GM12878 (cell line): ENCODE results near the gene COPG2. TPM values are rescaled to one million over a fixed set of nuclear protein-coding genes. Genes with fewer than 3 reads are reported as not detected.

ENCODE experiments used
- ATAC-seq: fragments of 200-7000 bp; cut with Tn5 transposase; 3 replicates; pipeline ENCODE4 v1.9.1; 2020; ENCODE audit warnings: mild to moderate bottlenecking, moderate library complexity
- BruUV-seq: library from RNA; stranded (reverse); fragments of 400-500 nt; replicated peaks from 2 replicates; lab custom pipeline; 2021; lab: Mats Ljungman, UMichigan
- CTCF ChIA-PET: fragments of 300-600 bp; sonication (Branson Sonifier 250); formaldehyde crosslinking; extraction: SDS; loops from one replicate; lab custom pipeline; 2021; ENCODE audit warnings: inconsistent platforms; lab: Yijun Ruan, JAX
- POLR2A ChIA-PET: fragments of 350-600 bp; formaldehyde crosslinking; extraction: SDS; loops from one replicate; lab custom pipeline; 2021; ENCODE audit warnings: inconsistent platforms; lab: Charles Lee
- RAD21 ChIA-PET: fragments of 300-600 bp; sonication (Branson Sonifier 250); formaldehyde crosslinking; loops from one replicate; lab custom pipeline; 2023; ENCODE audit warnings: antibody characterized with exemption; ENCODE audit not compliant: unreplicated experiment; lab: Charles Lee
- SMC1A ChIA-PET: fragments of 300-600 bp; sonication (Branson Sonifier 250); formaldehyde crosslinking; loops from one replicate; lab custom pipeline; 2023; ENCODE audit not compliant: unreplicated experiment, uncharacterized antibody; lab: Charles Lee
- DNase-seq: peaks from one replicate; pipeline ENCODE4 v3.0.0-alpha.2; 2011; ENCODE audit warnings: low read depth, low spot score
- FAIRE-seq: peaks from 3 replicates; lab custom pipeline; 2011; peaks lifted over from hg19 to GRCh38; lab: Jason Lieb, UNC
- H2AFZ ChIP-seq: 2 replicates; pipeline ENCODE4 v1.6.0; 2011; ENCODE audit warnings: low read depth, low read length, control low read depth; ENCODE audit not compliant: control insufficient read depth
- H3K27ac ChIP-seq: 2 replicates; pipeline ENCODE4 v1.5.1; 2011; ENCODE audit warnings: control low read depth; ENCODE audit not compliant: control insufficient read depth, insufficient read depth
- H3K27me3 ChIP-seq, 2 experiments: replicated peaks in 1 of 2; 2 replicates each; pipeline versions ENCODE4 v1.6.0 to v1.6.1; 2011; ENCODE audit warnings: low read length in 1 of 2; ENCODE audit not compliant: control insufficient read depth in 2 of 2, insufficient read depth in 2 of 2
- H3K36me3 ChIP-seq, 2 experiments: 2 replicates each; pipeline ENCODE4 v1.5.1; 2011; ENCODE audit warnings: low read length in 1 of 2; ENCODE audit not compliant: control insufficient read depth in 2 of 2, insufficient read depth in 2 of 2
- H3K4me1 ChIP-seq: 2 replicates; pipeline ENCODE4 v1.6.1; 2011; ENCODE audit warnings: mild to moderate bottlenecking, low read length, moderate library complexity, mixed read lengths; ENCODE audit not compliant: control insufficient read depth, insufficient read depth
- H3K4me2 ChIP-seq: 2 replicates; pipeline ENCODE4 v1.6.0; 2011; ENCODE audit warnings: control low read depth; ENCODE audit not compliant: control insufficient read depth, insufficient read depth
- H3K4me3 ChIP-seq: fragments of 200-600 bp; sonication (generic); 2 replicates; pipeline ENCODE4 v1.5.1; 2016
- H3K79me2 ChIP-seq: 2 replicates; pipeline ENCODE4 v1.6.0; 2011; ENCODE audit warnings: low read length; ENCODE audit not compliant: control insufficient read depth, insufficient read depth
- H3K9ac ChIP-seq: 2 replicates; pipeline ENCODE4 v1.8.0; 2011; ENCODE audit warnings: low read length, control low read depth, mixed read lengths; ENCODE audit not compliant: control insufficient read depth, insufficient read depth
- H3K9me3 ChIP-seq: replicated peaks from 3 replicates; pipeline ENCODE4 v1.5.1; 2011; ENCODE audit warnings: mild to moderate bottlenecking, low read length; ENCODE audit not compliant: control insufficient read depth, insufficient read depth
- H4K20me1 ChIP-seq: 2 replicates; pipeline ENCODE4 v1.6.0; 2011; ENCODE audit not compliant: control insufficient read depth, insufficient read depth
- HDAC6 ChIP-seq: fragments of 200-600 bp; sonication (generic); IDR thresholded peaks from one replicate; pipeline ENCODE4 v1.8.0; 2017; ENCODE audit warnings: antibody characterized with exemption; ENCODE audit not compliant: unreplicated experiment
- POU2F2 ChIP-seq: IDR thresholded peaks from 3 replicates; pipeline ENCODE4 v1.6.1; 2011; ENCODE audit warnings: low read depth, mild to moderate bottlenecking, low read length, borderline replicate concordance
- RCOR1 ChIP-seq: conservative IDR thresholded peaks from 2 replicates; pipeline ENCODE4 v1.6.1; 2012; ENCODE audit warnings: low read depth, low read length, improper control_type of control experiment
- TAF1 ChIP-seq: IDR thresholded peaks from 2 replicates; pipeline ENCODE4 v1.6.1; 2011; ENCODE audit warnings: mild to moderate bottlenecking, low read depth, low read length, borderline replicate concordance
- TARDBP ChIP-seq: IDR thresholded peaks from 2 replicates; pipeline ENCODE4 v1.6.1; 2016; ENCODE audit warnings: borderline replicate concordance
- in situ Hi-C: fragments of 300-500 bp; cut with MboI; formaldehyde crosslinking; loops from 9 replicates; pipeline ENCODE4 v1.14.3; 2018; ENCODE audit warnings: mixed read lengths
- intact Hi-C: fragments of 100-400 bp; cut with micrococcal nuclease; formaldehyde crosslinking; loops from one replicate; pipeline ENCODE4 v1.14.2; 2022; ENCODE audit not compliant: unreplicated experiment
- polyA plus RNA-seq, 11 experiments: library from polyadenylated mRNA; depleted of rRNA in 4 of 11; unstranded in 6 of 11; stranded (reverse) in 5 of 11; fragments of >200 nt; fragmentation: Nextera tagmentation in 4 of 11; fragmentation: Illumina TruSeq in 1 of 11; extraction: Ambion mirVana in 4 of 11; extraction: Trizol in 1 of 11; gene quantifications; 1 replicate in 1 of 11; 2 replicates in 10 of 11; pipeline versions ENCODE4 v1.2.1 to v1.2.3, GENCODE V29; 2011 to 2016; ENCODE audit warnings: inconsistent platforms in 2 of 11, missing spikeins in 2 of 11, low read depth in 1 of 11
- total RNA-seq, 4 experiments: library from RNA; depleted of rRNA in 3 of 4; stranded (reverse); fragments of >200 nt in 3 of 4; fragmentation: Illumina TruSeq in 1 of 4; extraction: Trizol in 1 of 4; gene quantifications; 2 replicates each; pipeline versions ENCODE4 v1.2.1 to v1.2.3, GENCODE V29; 2013 to 2021
- TF ChIP-seq, protein P1 (sequence below): fragments of 450-650 bp; IDR thresholded peaks from 2 replicates; pipeline ENCODE4 v1.6.1; 2016; ENCODE audit warnings: mild to moderate bottlenecking
- TF ChIP-seq, protein P2 (sequence below): IDR thresholded peaks from 2 replicates; pipeline ENCODE4 v1.6.1; 2011; ENCODE audit warnings: borderline replicate concordance, low read depth, mild to moderate bottlenecking, moderate library complexity, mixed read lengths, low read length; ENCODE audit not compliant: insufficient read depth; ENCODE audit errors: extremely low read length

The COPG2 gene
- total and polyA plus RNA-seq, 10 of the 15 experiments (the other 5 are each of a cell fraction or from before 2014, with no cell fraction given) = 3.4 to 37.8 (median 16.7) TPM

DNA sequence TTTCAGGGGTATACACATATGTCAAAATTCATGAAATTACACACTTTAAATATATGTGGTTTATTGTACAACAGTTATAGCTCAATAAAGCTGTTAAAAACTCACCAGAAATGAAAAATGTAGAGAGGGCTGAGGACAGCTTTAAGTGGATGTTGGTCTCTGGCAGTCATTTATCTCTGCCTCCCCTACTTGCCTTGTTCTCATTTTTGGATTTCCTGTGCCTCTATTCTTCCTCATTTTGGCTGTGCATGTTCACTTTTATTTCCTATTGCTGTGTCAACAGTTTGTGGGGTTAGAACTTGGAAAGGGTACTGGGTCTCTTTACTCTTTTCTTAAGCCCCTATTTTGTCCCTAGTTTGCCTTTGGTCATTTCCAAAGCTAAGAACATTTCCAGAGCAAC is 195.3 kb downstream of the COPG2 start:
- Histone ChIP-seq H3K4me1 (peaks cover 11% of the 10 kb centered on the region; the same call in 1 of the 2 replicates), H3K4me3 (no peak overlapping the region), H3K27ac (no peak overlapping the region), H3K9ac (no peak overlapping the region), H3K36me3 (no peaks in the 10 kb centered on the region), H3K9me3 (no peaks in the 10 kb centered on the region), H3K27me3 (no peaks in the 10 kb centered on the region), H3K4me2 (no peak overlapping the region; the same call in 1 of the 2 replicates), H4K20me1 (no peaks in the 10 kb centered on the region), H2AFZ (no peak overlapping the region; the same call in 1 of the 2 replicates), H3K79me2 (no peaks in the 10 kb centered on the region)
- no peak for ATAC-seq
- in situ Hi-C loops (no loop called here), intact Hi-C loops (no loop called here)
- POLR2A ChIA-PET = no interaction called here
- no TSS peak for BruUV-seq
- RAD21 ChIA-PET = interaction anchor here (1.5 kb wide), 1 partner anchor 10 kb away, joined by 3 read pairs; no protein-coding TSS in a partner anchor
- CTCF ChIA-PET = no interaction called here
- SMC1A ChIA-PET = interaction anchor here (1.1 to 1.6 kb wide), 3 partner anchors 10 to 16 kb away, joined by 4 to 7 read pairs (median 4); no protein-coding TSS in a partner anchor
- no peak for FAIRE-seq
- TF ChIP-seq TARDBP (no peak), HDAC6 (no peak), RCOR1 (no peak), POU2F2 (no peak), TAF1 (no peak)
- TF ChIP-seq, protein P1, sequence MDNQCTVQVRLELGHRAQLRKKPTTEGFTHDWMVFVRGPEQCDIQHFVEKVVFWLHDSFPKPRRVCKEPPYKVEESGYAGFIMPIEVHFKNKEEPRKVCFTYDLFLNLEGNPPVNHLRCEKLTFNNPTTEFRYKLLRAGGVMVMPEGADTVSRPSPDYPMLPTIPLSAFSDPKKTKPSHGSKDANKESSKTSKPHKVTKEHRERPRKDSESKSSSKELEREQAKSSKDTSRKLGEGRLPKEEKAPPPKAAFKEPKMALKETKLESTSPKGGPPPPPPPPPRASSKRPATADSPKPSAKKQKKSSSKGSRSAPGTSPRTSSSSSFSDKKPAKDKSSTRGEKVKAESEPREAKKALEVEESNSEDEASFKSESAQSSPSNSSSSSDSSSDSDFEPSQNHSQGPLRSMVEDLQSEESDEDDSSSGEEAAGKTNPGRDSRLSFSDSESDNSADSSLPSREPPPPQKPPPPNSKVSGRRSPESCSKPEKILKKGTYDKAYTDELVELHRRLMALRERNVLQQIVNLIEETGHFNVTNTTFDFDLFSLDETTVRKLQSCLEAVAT = no peak
- TF ChIP-seq, protein P2, sequence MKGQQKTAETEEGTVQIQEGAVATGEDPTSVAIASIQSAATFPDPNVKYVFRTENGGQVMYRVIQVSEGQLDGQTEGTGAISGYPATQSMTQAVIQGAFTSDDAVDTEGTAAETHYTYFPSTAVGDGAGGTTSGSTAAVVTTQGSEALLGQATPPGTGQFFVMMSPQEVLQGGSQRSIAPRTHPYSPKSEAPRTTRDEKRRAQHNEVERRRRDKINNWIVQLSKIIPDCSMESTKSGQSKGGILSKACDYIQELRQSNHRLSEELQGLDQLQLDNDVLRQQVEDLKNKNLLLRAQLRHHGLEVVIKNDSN = no peak
- no peak for DNase-seq
